SU-DHL-6 (cell line): ENCODE results near the gene PGBD5.

ENCODE experiments used
- H2AFZ ChIP-seq: fragments of 200-600 bp; sonication (generic); 2 replicates; pipeline ENCODE4 v1.6.1; 2014; ENCODE audit warnings: low read depth, mild to moderate bottlenecking, moderate library complexity, mixed read lengths, antibody characterized with exemption, low read length; ENCODE audit not compliant: severe bottlenecking
- H3F3A ChIP-seq: fragments of 200-600 bp; shearing (Covaris generic); 2 replicates; pipeline ENCODE4 v1.6.0; 2016; ENCODE audit warnings: antibody characterized with exemption, mild to moderate bottlenecking; ENCODE audit not compliant: insufficient read depth
- H3K27ac ChIP-seq: fragments of 200-600 bp; sonication (generic); 2 replicates; pipeline ENCODE4 v1.5.1; 2016; ENCODE audit warnings: low read depth, mild to moderate bottlenecking, low read length, moderate library complexity, mixed read lengths
- H3K27me3 ChIP-seq: fragments of 200-600 bp; sonication (generic), shearing (Covaris generic); 2 replicates; pipeline ENCODE4 v1.6.0; 2014; ENCODE audit warnings: mild to moderate bottlenecking, low read length
- H3K36me3 ChIP-seq: fragments of 200-600 bp; sonication (generic); 2 replicates; pipeline ENCODE4 v1.6.1; 2014; ENCODE audit warnings: mild to moderate bottlenecking, low read length, mixed read lengths
- H3K4me2 ChIP-seq: fragments of 300-600, 200-600 bp; shearing (Covaris generic), sonication (generic); 2 replicates; pipeline ENCODE4 v1.6.0; 2014; ENCODE audit warnings: low read length, low read depth, mild to moderate bottlenecking; ENCODE audit not compliant: poor library complexity, severe bottlenecking
- H3K4me3 ChIP-seq: fragments of 200-600 bp; sonication (generic); 2 replicates; pipeline ENCODE4 v1.5.1; 2014; ENCODE audit warnings: antibody characterized with exemption, low read length, mild to moderate bottlenecking, mixed read lengths; ENCODE audit not compliant: insufficient read depth, poor library complexity, severe bottlenecking
- H3K79me2 ChIP-seq: fragments of 200-600 bp; sonication (generic); 2 replicates; pipeline ENCODE4 v1.6.1; 2014; ENCODE audit warnings: mild to moderate bottlenecking, low read length, moderate library complexity; ENCODE audit not compliant: insufficient read depth
- H3K9ac ChIP-seq: fragments of 200-600 bp; sonication (generic); 2 replicates; pipeline ENCODE4 v1.7.0; 2014; ENCODE audit warnings: mild to moderate bottlenecking, low read length
- H3K9me2 ChIP-seq: fragments of 200-600 bp; sonication (generic); replicated peaks from 2 replicates; pipeline ENCODE4 v1.6.1; 2014; ENCODE audit warnings: low read length; ENCODE audit not compliant: insufficient read depth
- H3K9me3 ChIP-seq: fragments of 200-600 bp; sonication (generic); 2 replicates; pipeline ENCODE4 v1.6.1; 2014; ENCODE audit warnings: low read length, mixed read lengths; ENCODE audit not compliant: insufficient read depth
- H4K20me1 ChIP-seq: fragments of 200-600 bp; sonication (generic); 2 replicates; pipeline ENCODE4 v1.6.1; 2014; ENCODE audit warnings: low read depth, mild to moderate bottlenecking, antibody characterized with exemption, low read length, moderate library complexity, mixed read lengths
- CTCF ChIP-seq: fragments of 200-600 bp; sonication (generic); IDR thresholded peaks from one replicate; pipeline ENCODE4 v1.5.1; 2017; ENCODE audit warnings: antibody characterized with exemption, mild to moderate bottlenecking, low read length, moderate library complexity; ENCODE audit not compliant: insufficient read depth, poor library complexity, severe bottlenecking
- EZH2phosphoT487 ChIP-seq: fragments of 200-600 bp; sonication (generic), shearing (Covaris generic); conservative IDR thresholded peaks from 2 replicates; pipeline ENCODE4 v1.6.1; 2018; ENCODE audit warnings: mild to moderate bottlenecking, antibody characterized with exemption, low read length, moderate library complexity, mixed read lengths

The PGBD5 gene

GRCh38 chr1:230272557-230272956, 153.6 kb downstream of the PGBD5 start:
- H3K9me3 ChIP-seq, result no peaks in the 10 kb centered on the region
- H3K27ac ChIP-seq, result no peak overlapping the region
- H2AFZ ChIP-seq, result no peak overlapping the region
- no peaks in the 10 kb centered on the region; the same call in 1 of the 2 replicates for H3K36me3 ChIP-seq
- TF ChIP-seq CTCF (no peak), EZH2phosphoT487 (no peak)
- H3K9ac ChIP-seq, result no peak overlapping the region
- H3K9me2 ChIP-seq, result no peaks in the 10 kb centered on the region
- H3K27me3 ChIP-seq, result no peaks in the 10 kb centered on the region
- H3K79me2 ChIP-seq, result no peaks in the 10 kb centered on the region
- H3K4me2 ChIP-seq, result no peak overlapping the region
- H4K20me1 ChIP-seq, result no peaks in the 10 kb centered on the region
- no peaks in the 10 kb centered on the region for H3F3A ChIP-seq
- no peak overlapping the region for H3K4me3 ChIP-seq

GRCh38 chr1:230271300-230272035, 154.7 kb downstream of the PGBD5 start:
- no peak overlapping the region for H2AFZ ChIP-seq
- H3K27ac ChIP-seq, result no peak overlapping the region
- no peak overlapping the region for H3K9ac ChIP-seq
- no peak overlapping the region for H3K4me2 ChIP-seq
- H3K4me3 ChIP-seq, result no peak overlapping the region
- no peaks in the 10 kb centered on the region for H3K79me2 ChIP-seq
- no peaks in the 10 kb centered on the region for H3K9me2 ChIP-seq
- TF ChIP-seq EZH2phosphoT487, result no peak
- TF ChIP-seq CTCF, result no peak
- H3K27me3 ChIP-seq, result no peaks in the 10 kb centered on the region
- H3K36me3 ChIP-seq, result no peaks in the 10 kb centered on the region; the same call in 1 of the 2 replicates
- H3K9me3 ChIP-seq, result no peaks in the 10 kb centered on the region
- H3F3A ChIP-seq, result no peaks in the 10 kb centered on the region
- H4K20me1 ChIP-seq, result no peaks in the 10 kb centered on the region

GRCh38 chr1:230270559-230271281, 155.4 kb downstream of the PGBD5 start:
- no peak overlapping the region for H3K4me2 ChIP-seq
- H3F3A ChIP-seq, result no peaks in the 10 kb centered on the region
- H2AFZ ChIP-seq, result no peak overlapping the region
- H3K27ac ChIP-seq, result no peak overlapping the region
- H3K36me3 ChIP-seq, result no peaks in the 10 kb centered on the region; the same call in 1 of the 2 replicates
- H3K79me2 ChIP-seq, result no peaks in the 10 kb centered on the region
- no peaks in the 10 kb centered on the region for H4K20me1 ChIP-seq
- H3K9me2 ChIP-seq, result no peaks in the 10 kb centered on the region
- no peak overlapping the region for H3K9ac ChIP-seq
- TF ChIP-seq EZH2phosphoT487 (no peak), CTCF (no peak)
- H3K4me3 ChIP-seq, result no peak overlapping the region
- no peaks in the 10 kb centered on the region for H3K9me3 ChIP-seq
- H3K27me3 ChIP-seq, result no peaks in the 10 kb centered on the region
